Measurements from ENCODE around the gene SMPDL3A. TPM values are rescaled to one million over a fixed set of nuclear protein-coding genes. Genes with fewer than 3 reads are reported as not detected.
A peak's percentile ranks its signal among the peaks of the same experiment; 100 is the strongest.

The SMPDL3A gene
- total RNA-seq, 1 experiment from 2014 or later: 59.4 TPM

DNA sequence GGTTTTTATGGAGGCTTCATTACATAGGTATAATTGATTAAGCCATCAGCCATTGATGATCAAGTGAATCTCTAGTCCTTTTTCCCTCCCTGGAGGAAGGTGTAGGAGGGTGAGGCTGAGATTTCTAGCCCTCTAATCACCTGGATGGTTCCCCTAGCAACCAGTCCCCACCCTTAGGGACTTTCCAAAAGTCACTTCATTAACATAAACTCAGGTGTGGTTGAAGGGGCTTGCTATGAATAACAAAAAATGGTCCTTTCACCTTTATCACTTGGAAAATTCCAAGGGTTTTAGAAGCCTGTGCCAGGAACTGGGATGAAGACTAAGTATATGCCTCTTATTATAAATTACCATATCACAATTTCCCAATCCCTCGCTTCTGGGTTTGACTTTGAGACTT is 40.4 kb downstream of the SMPDL3A start:
- in situ Hi-C loops (cut with HindIII; ENCODE audit: low pct_unique_long_range_greater_than_20kb, low sequenced_read_pairs): no loop called here
- DNase-seq (ENCODE audit: low read depth, low spot score): no peak

- in situ Hi-C loops (cut with HindIII; ENCODE audit: low pct_unique_long_range_greater_than_20kb, low sequenced_read_pairs): no loop called here
These were observed 42.5 kb downstream of the SMPDL3A start for GRCh38 chr6:122831511-122831910.

GRCh38 chr6:122832459-122832858 is 43.4 kb downstream of the SMPDL3A start:
- in situ Hi-C loops (cut with HindIII; ENCODE audit: low pct_unique_long_range_greater_than_20kb, low sequenced_read_pairs): no loop called here

More at GRCh38 chr6:122831511-122831910, 42.5 kb downstream of the SMPDL3A start:
- DNase-seq (ENCODE audit: low read depth, low spot score): peak; percentile 54

DNA sequence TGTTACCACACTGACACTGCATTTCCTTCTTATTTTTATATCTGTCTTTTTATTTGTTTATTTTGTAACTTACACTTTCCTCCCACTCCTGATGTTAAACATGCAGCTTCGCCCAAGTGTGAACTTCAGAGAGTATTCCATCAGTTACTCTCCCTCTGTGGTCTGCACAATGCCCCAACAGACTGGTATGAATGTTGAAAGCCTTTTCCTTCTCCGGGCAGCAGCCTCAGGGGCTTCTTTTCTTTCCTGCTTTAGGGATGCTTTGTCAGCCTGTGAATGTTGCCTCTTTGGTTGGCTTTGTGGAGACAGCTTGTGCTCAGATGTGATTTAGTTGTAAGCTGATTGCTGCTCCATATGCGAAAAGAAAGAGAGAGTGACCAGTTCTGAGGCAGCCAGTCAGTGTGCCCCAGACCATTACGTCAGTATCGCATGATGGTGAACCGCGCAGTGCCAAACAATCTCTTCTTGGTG is 44.0 kb downstream of the SMPDL3A start:
- in situ Hi-C loops (cut with HindIII; ENCODE audit: low pct_unique_long_range_greater_than_20kb, low sequenced_read_pairs): no loop called here
- DNase-seq (ENCODE audit: low read depth, low spot score): peak; percentile 95

More at GRCh38 chr6:122832459-122832858, 43.4 kb downstream of the SMPDL3A start:
- DNase-seq (ENCODE audit: low read depth, low spot score): peak; percentile 29

DNA sequence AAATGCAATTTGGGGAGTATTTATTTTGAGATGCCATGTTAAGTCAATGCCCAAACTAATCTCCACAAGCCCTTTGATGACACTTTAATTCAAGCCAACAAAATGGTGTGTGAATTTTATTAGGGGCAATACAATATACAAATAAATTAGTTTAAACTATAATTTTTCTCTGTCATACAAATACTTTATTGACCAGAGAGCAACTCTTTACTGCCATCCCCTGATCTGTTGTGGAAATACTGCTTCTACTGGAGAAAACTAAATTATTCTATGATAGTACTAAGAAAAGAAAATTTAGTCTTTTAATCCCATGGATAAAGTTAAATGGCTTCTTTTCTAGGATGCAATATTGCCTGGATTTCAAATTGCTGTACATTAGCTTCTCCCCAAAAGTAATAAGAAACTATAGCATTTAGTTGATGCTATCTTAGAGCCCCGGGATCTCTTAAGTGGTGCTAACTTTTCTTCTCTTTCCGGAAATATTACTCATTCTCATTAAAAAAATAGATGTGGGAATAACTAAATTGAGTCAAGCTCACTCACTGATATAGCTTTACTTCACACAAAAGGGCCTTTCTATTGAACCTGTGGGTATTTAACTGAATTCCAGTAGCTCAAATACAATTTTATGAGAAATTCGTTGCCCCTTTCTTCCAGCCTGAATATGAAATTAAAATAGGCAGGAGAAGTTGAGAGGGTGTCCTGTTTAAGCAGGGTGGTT is 49.2 kb downstream of the SMPDL3A start:
- in situ Hi-C loops (cut with HindIII; ENCODE audit: low pct_unique_long_range_greater_than_20kb, low sequenced_read_pairs): no loop called here
- DNase-seq (ENCODE audit: low read depth, low spot score): peak; percentile 49

DNA sequence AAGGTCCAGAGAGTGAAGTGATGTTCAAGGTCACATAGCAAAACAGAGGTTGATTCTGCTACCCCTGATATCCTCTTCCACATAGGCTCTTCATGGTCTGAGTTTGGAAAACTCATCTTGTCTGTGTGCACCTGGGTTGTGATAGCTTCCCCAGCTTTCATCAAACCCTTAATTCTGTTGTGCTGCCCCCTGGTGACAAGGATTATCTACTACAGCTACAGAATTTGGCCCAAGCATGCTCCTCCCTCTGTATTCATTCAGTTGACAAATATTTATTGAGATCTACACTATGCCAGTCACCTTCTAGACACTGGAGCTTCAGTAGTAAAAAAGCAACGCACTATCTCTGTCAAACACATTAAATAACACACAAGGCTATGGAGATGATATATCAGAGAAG is 50.4 kb downstream of the SMPDL3A start:
- DNase-seq (ENCODE audit: low read depth, low spot score): peak; percentile 78
- in situ Hi-C loops (cut with HindIII; ENCODE audit: low pct_unique_long_range_greater_than_20kb, low sequenced_read_pairs): no loop called here

DNA sequence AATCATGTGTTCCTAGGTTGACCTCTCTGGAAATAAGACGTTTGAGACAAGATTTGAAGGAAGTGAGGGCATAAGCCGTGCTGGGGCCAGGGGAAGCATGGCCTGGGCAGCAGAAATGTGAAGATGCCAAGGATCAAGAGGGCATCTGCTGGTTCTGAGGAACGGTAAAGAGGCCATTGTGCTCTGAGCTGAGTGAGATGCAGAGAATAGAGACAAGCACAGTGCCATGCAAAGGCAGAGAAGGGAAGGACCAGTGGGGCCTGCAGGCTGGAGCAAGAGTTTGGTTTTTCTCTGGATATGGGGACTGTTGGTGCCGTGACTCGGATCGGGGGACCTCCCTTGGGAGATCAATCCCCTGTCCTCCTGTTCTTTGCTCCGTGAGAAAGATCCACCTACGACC is 50.8 kb downstream of the SMPDL3A start:
- DNase-seq (ENCODE audit: low read depth, low spot score): no peak
- in situ Hi-C loops (cut with HindIII; ENCODE audit: low pct_unique_long_range_greater_than_20kb, low sequenced_read_pairs): no loop called here

- DNase-seq (ENCODE audit: low read depth, low spot score): no peak
- in situ Hi-C loops (cut with HindIII; ENCODE audit: low pct_unique_long_range_greater_than_20kb, low sequenced_read_pairs): no loop called here
These were observed 56.4 kb downstream of the SMPDL3A start for GRCh38 chr6:122845464-122845863.

DNA sequence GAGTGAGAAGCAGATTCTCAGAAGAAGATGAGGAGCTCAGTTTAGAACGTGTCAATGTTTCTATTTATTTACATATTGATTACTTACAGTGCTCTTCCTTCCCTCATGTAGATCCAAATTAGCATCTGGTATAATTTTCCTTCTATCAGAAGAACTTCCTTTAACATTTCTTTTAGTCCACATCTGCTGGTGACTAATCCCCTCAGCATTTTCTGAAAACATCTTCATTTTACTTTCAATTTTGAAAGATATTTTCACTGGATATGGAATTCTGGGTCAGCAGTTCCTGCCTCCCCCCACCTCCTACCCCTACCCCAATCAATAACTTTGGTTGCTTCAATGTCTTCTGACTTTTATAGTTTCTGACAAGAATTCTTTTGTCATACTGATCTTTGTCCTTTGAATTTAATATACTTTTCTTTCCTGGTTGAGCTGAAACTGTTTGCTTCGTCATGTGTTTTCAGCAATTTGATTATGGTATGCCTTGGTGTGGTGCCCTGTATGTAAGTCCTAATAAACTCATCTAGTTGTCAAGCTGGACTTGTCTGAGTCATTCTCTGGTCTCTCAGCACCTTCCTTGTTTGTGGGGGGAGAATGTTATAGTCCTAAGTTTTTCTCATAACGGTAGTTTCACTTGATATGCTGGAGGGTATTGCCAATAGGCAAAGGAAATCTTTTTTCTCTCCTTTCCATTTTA is 57.0 kb downstream of the SMPDL3A start:
- in situ Hi-C loops (cut with HindIII; ENCODE audit: low pct_unique_long_range_greater_than_20kb, low sequenced_read_pairs): no loop called here

GRCh38 chr6:122853259-122853995 is 64.4 kb downstream of the SMPDL3A start:
- in situ Hi-C loops (cut with HindIII; ENCODE audit: low pct_unique_long_range_greater_than_20kb, low sequenced_read_pairs): no loop called here
- no peak for DNase-seq (ENCODE audit: low read depth, low spot score)

More for the DNA sequence above, 57.0 kb downstream of the SMPDL3A start:
- DNase-seq (ENCODE audit: low read depth, low spot score): no peak

Small RNA genes lying within 50 kb of the gene (small RNA-seq; reads per million reads assigned to genes)
- 0 to 0.29 reads per million in 2 experiments for gene RN7SL564P

Other genes starting within 250 kb of the SMPDL3A start
- gene PKIB, start 178.9 kb upstream of the SMPDL3A start, total RNA-seq (2014; rRNA removed; shearing (Covaris generic)): 1.0 and 1.4 TPM in 2 replicates
- 200 and 202 TPM in 2 replicates for gene FABP7, start 9.5 kb upstream of the SMPDL3A start, total RNA-seq (2014; rRNA removed; shearing (Covaris generic))
- gene CLVS2, start 207.0 kb downstream of the SMPDL3A start, total RNA-seq (2014; rRNA removed; shearing (Covaris generic)): not detected in 2 replicates

Measured in SK-MEL-5 (cell line).